ENCODE results near the gene RGL1.

The RGL1 gene

DNA sequence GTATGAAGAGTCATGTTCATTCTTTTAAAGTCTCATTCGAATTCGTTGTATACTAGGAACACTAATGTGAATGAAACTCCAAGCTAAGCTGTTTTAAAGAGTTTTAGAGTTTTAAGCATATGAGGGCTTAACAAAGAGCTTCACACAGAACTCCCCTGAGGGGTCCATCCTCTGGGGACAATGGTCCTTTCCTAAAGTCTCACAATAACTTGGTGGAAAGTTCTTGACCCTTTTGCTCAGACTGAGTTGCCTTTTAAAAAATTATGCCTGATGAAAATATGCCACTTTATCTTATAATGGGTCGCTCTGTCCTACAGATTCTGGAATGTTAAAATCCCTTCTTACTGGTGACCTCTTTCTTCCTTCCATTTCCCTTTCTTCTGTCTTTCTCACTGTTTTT lies 64.3 kb downstream of the RGL1 start:
- no peak for DNase-seq (ENCODE audit: low read depth in 2 of 2)

DNA sequence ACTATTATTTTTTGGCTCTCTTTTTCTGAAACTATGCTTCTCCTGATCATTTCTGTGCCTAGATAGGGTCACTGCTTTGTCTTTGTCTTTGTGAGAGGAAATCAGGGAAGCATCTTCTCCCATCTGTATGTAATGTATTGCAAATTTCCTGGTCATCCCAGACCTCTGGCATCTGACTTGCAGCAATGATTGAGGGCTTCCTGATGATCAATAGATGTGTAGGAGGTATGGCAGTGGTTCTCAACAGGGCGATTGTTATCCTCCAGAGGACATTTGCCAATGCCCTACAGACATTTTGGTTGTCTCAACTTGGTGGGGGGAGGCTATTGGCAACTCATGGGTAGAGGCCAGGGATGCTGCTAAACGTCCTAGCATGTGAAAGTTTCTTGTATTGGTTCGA lies 64.7 kb downstream of the RGL1 start:
- DNase-seq (ENCODE audit: low read depth in 2 of 2): no peak

- no peak for DNase-seq (ENCODE audit: low read depth in 2 of 2)
These were observed 65.6 kb downstream of the RGL1 start for GRCh38 chr1:183870351-183871077.

DNA sequence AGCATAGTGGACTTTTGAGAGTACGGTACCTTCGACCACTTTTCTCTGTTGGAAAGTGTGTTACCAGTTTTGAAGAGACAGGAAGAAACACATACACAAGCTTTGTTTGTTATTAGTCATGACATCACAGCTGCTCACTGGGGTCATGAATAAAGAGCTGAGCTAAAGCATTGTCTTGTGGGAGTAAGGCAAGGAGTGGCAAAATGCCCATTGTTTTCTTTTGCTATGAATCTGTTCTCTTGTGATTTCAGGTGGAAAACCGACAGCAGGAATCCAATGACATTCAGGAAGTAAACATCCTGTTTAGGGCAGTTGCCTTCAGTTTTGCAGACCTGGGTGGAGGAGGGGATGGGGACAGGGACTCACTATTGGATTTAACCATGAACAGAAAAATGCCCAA lies 66.2 kb downstream of the RGL1 start:
- DNase-seq (ENCODE audit: low read depth in 2 of 2): no peak

DNA sequence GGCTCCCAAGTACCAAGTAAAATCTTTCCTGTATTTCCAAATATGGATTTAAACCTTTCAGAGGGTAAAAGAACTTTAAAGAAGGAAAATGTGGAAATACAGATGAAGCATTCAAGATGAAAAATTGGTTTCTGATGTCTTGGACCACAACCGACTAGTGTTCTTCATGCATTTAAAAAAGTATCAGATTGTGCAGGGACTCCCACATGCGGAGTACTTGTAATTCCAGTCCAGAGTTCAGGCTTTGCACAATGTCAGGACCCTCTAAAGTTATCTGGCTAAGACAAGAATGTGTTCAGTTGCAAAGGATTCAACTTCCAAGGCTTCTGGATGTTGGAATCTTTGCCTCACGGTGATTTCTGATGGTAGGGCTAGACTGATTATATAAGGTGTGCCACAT lies 66.7 kb downstream of the RGL1 start:
- no peak for DNase-seq (ENCODE audit: low read depth in 2 of 2)

DNA sequence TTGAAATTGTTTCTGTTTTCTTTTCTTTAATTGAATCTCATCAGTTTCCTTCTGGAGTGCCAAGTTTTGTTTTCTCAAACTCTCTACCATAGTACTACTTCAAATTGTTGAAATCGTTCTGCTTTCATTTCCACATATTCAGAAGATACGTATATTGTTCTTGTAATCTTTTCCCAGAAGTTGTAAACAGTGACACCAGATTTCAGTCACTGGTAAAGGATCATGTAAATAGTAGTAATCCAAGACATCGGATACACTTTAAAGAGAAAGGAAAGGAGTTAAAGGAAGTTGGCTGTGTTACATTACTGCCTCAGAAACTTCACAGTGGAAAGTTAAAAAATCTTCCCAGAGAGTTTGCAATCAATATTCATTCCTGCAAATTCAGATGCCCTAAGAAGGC lies 67.5 kb downstream of the RGL1 start:
- DNase-seq (ENCODE audit: low read depth in 2 of 2): no peak

- no peak for DNase-seq (ENCODE audit: low read depth in 2 of 2)
These were observed 68.7 kb downstream of the RGL1 start for GRCh38 chr1:183873642-183874041.

DNA sequence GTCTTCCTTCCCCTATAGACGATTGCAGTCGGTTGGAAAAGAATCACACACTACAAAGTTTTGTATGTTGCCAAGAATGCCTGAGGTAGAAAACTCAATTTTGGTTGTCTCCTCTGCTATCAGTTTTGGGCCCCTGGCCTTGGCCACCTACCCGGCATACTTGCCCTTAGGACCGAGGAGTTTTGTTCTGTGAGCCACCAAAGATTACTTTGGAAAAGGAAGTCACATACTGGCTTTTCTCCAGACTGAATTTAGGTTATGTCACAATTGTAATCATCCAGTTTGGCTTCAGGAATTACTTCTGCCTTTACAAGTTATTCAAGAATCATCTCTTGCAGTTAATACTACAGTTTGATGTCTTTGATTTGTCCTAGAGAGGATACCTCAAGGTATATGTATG lies 71.4 kb downstream of the RGL1 start:
- DNase-seq (ENCODE audit: low read depth in 2 of 2): no peak

DNA sequence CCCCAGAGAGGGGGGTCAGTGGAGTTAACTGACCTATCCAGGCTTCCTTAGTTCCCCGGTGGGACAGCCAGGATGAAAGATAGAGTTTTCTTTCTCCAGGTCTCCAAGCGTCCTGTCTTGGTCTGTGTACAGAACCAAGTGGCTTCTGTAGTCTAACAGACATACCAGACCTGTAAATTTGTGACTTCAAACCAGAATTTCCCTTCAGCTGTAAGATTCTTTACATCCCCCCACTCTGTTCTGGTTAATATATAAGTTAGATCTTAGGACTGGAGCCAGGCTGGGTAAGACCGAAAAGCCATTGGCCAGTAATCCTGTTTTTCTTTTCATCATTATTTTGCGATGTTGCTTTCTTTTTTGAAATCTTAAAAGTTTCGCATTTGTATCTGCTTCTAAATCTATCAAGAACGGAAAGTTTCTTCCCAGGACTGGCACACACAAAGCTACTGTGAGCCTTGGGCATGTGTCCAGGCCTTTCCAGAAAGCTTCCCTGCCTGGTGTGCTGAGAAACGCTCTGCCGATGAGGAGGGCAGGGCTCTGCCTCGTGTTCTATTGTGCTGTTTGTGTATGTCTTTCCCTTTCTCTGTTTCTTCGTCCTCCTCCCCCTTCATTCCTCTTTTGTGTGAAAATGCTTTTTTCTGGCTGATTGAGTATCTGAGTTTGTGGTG lies 72.3 kb downstream of the RGL1 start:
- no peak for DNase-seq (ENCODE audit: low read depth in 2 of 2)

- no peak for DNase-seq (ENCODE audit: low read depth in 2 of 2)
These were observed 74.6 kb downstream of the RGL1 start for GRCh38 chr1:183879494-183879893.

GRCh38 chr1:183879966-183880365 lies 75.0 kb downstream of the RGL1 start:
- no peak for DNase-seq (ENCODE audit: low read depth in 2 of 2)

DNA sequence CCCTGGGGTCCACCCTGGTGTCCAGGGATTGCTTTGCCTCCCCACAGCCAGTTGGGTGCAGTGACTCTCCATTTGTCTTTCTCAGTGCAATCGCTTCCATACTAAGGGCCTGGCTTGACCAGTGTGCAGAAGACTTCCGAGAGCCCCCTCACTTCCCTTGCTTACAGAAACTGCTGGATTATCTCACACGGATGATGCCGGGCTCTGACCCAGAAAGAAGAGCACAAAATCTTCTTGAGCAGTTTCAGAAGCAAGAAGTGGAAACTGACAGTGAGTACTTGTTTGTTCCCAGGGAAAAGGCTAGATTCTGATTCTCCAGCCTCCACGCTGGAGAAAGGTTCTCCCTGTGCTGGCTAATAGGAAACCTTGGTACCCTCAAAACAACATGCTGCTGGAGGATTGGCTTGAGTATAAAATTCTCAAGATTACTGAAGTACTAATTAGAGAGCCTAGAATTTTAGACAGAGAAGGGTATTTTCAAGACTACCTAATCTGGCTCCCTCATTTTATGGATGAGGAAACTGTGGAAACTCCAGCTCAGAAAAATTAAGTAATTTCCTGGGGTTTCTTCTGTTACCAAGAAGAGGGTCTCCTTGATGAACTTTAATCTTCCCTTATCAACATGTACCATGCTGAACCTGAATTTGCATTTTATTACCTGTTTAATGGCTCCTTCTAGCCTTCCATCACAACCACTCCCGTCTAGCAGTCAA lies 75.8 kb downstream of the RGL1 start:
- DNase-seq (ENCODE audit: low read depth in 2 of 2): no peak

DNA sequence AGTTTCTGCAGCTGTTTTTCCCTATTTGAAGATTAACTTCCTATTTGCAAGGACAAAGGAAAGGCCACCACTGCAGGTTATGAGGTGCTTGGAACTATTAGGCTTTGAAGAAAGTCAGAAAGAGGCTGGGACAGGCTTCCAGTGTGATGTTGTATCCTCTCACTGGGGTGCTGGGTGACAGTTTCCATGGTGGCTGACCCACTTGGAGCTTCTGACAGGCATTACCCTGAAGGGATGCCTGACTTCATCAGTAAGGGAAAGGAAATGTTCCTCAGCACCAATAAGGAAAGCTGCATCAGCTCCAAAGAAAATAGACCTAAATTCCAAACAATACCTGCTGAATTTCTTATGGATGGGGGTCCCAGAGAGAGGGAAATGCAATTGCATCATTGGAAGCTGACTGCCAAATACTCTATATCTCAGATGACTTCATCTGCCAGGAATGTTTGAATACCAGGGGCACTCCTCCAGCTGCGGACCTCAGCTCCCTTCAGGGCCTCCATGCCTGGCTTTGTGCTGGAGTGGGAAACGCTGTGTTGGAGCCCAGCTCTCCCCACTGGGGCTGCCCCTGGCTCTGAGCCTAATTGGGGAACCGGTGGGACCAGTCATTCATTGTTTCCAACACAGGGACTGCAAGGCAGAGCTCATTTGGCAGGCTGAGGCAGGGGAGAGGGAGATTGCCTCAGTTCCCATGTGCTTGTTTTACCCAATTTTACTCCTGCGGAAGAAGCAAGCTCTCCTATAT lies 76.6 kb downstream of the RGL1 start:
- no peak for DNase-seq (ENCODE audit: low read depth in 2 of 2)

- DNase-seq (ENCODE audit: low read depth in 2 of 2): no peak
These were observed 77.6 kb downstream of the RGL1 start for GRCh38 chr1:183882335-183883167.

GRCh38 chr1:183883623-183884022 lies 78.7 kb downstream of the RGL1 start:
- no peak for DNase-seq (ENCODE audit: low read depth in 2 of 2)

DNA sequence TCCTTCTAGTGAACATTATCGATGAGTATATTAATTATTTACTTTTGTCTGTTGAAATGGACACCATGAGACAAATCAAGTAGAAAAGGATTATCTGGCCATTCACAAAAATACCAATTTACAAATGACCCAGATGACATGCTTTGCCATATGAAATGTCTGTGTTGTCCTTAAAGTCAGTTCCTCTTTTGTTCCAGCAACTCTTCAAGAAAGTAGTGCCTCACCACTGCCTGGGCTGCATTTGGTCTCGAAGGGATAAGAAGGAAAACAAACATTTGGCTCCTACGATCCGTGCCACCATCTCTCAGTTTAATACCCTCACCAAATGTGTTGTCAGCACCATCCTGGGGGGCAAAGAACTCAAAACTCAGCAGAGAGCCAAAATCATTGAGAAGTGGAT lies 79.6 kb downstream of the RGL1 start:
- no peak for DNase-seq (ENCODE audit: low read depth in 2 of 2)

DNA sequence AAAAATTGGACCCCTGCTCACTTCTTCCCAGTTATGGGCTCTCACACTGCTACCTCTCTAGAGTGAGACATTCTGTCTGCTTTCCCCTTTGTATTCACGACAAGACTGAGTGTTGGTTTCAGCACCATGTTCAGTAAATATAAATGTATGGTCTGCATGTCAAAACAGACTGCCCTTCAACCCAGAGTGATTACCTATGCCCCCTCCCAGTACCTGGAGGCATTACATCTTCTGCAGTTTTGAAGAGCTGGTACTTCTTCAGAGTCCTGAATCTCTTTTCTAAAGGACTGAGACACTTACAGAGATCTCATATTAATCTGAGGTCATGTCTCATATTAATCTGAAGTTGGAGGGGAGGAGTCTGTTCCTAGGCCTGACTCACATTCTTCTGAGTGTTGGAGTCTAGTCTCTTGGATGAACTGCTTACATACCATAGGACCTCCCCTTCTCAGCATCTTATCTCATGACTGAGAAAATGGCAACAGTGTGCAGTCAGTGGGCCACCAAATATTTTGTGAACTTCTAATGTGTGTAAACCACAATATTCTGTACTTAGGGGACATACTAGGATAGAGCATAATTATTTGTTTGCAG lies 80.3 kb downstream of the RGL1 start:
- DNase-seq (ENCODE audit: low read depth in 2 of 2): no peak

DNA sequence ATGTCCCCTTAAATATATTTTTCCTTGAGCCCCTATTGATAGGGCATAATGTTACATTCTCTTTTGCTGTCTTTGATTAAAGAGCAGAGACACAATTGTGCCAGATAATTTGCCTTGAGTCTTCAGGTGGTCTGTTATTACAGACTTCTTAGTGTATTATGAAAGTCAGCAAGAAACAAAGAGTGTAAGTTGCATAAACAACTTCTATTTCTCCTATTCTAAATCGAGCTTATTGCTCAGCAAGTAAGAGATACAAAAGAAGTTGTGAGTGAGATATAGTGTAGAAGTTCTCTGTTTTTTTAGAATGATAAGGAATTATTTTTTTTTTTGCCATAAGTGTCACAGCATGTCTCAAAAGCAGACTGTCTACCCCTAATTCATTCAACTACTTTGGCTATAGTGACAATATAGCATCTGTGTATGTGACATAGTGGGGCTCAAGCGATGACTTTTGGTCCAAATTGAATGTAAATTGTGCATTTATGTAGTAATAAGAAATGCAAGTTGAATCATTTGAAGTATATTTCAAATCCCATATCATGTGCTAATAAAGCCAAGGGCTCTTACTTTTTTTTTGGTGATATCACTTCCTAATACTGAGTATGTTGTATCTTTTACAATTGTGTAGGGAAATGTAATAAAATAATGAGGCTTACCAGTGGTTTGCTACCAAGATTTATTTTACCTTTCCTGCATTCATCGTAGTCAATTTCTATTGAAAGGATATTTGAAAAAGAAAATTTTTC lies 81.3 kb downstream of the RGL1 start:
- DNase-seq (ENCODE audit: low read depth in 2 of 2): no peak

DNA sequence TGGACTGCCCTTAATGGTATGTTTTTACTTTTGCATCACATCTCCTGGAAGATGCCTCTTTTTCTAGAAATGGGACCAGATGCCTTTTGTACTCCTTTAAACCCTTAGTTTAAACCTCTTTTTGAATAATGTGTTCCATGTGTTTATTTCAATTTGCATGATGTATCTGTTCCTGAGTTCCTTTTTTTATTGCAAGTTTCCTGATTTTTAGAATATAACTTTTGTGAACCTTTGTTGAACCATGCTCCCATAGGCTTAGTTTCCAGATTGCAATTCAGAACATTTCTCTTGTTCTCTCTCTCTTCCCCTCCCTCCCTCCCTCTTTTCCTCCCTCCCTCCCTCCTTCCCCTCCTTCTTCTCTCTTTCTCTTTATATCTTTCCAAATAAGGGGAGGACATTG lies 81.9 kb downstream of the RGL1 start:
- no peak for DNase-seq (ENCODE audit: low read depth in 2 of 2)

Measured in stimulated activated CD4-positive, alpha-beta T cell treated with anti-CD3 and anti-CD28 coated beads, Interleukin-12 subunit alpha, Interleukin-12 subunit beta, amount 100 ng/mL, for 24 hours (primary cell).